SH-SY5Y (cell line): ENCODE results near the gene RAD9A.

ENCODE experiments used
- GATA2 ChIP-seq: IDR thresholded peaks from 2 replicates; pipeline ENCODE4 v1.6.1; 2011; ENCODE audit warnings: mild to moderate bottlenecking, low read depth, low read length
- GATA3 ChIP-seq: IDR thresholded peaks from 2 replicates; pipeline ENCODE4 v1.6.1; 2011; ENCODE audit warnings: low read depth, mild to moderate bottlenecking, low read length, moderate library complexity

- TF ChIP-seq GATA3 (no peak), GATA2 (no peak)
Measured at GRCh38 chr11:67355794-67356386, 35.9 kb upstream of the RAD9A start.
